Activated naive CD4-positive, alpha-beta T cell (primary cell): ENCODE data around the gene LAMA2.

ENCODE experiments used
- DNase-seq, 4 experiments: peaks; one replicate each; lab custom pipeline; 2025; lab: John Stamatoyannopoulos, UW

LAMA2 gene

GRCh38 chr6:129183681-129184301 is 300.9 kb downstream of the LAMA2 start:
- DNase-seq, result no peak

GRCh38 chr6:129184324-129184723 is 301.4 kb downstream of the LAMA2 start:
- no peak for DNase-seq

GRCh38 chr6:129184808-129185366 is 301.9 kb downstream of the LAMA2 start:
- no peak for DNase-seq

GRCh38 chr6:129186988-129187387 is 304.1 kb downstream of the LAMA2 start:
- DNase-seq, result no peak

GRCh38 chr6:129188306-129188705 is 305.4 kb downstream of the LAMA2 start:
- DNase-seq, result no peak

GRCh38 chr6:129188795-129189194 is 305.9 kb downstream of the LAMA2 start:
- DNase-seq, result no peak

- no peak for DNase-seq
Measured at GRCh38 chr6:129189266-129189665, 306.3 kb downstream of the LAMA2 start.

- no peak for DNase-seq
Measured at GRCh38 chr6:129191235-129191634, 308.3 kb downstream of the LAMA2 start.

GRCh38 chr6:129192458-129192989 is 309.6 kb downstream of the LAMA2 start:
- DNase-seq, result no peak

- DNase-seq, result no peak
Measured at GRCh38 chr6:129194306-129194941, 311.5 kb downstream of the LAMA2 start.

- DNase-seq, result no peak
Measured at GRCh38 chr6:129195161-129195560, 312.2 kb downstream of the LAMA2 start.

- no peak for DNase-seq
Measured at GRCh38 chr6:129195643-129196042, 312.7 kb downstream of the LAMA2 start.

- no peak for DNase-seq
Measured at GRCh38 chr6:129197154-129197553, 314.2 kb downstream of the LAMA2 start.

GRCh38 chr6:129200151-129200550 is 317.2 kb downstream of the LAMA2 start:
- no peak for DNase-seq

- no peak for DNase-seq
Measured at GRCh38 chr6:129203190-129203900, 320.4 kb downstream of the LAMA2 start.

- no peak for DNase-seq
Measured at GRCh38 chr6:129206821-129207220, 323.9 kb downstream of the LAMA2 start.

- no peak for DNase-seq
Measured at GRCh38 chr6:129207832-129208231, 324.9 kb downstream of the LAMA2 start.

GRCh38 chr6:129208415-129209034 is 325.6 kb downstream of the LAMA2 start:
- no peak for DNase-seq

- no peak for DNase-seq
Measured at GRCh38 chr6:129209355-129209754, 326.4 kb downstream of the LAMA2 start.

- no peak for DNase-seq
Measured at GRCh38 chr6:129210684-129211083, 327.7 kb downstream of the LAMA2 start.

GRCh38 chr6:129211626-129212025 is 328.7 kb downstream of the LAMA2 start:
- DNase-seq, result no peak

- no peak for DNase-seq
Measured at GRCh38 chr6:129212081-129212480, 329.1 kb downstream of the LAMA2 start.
